H9 (cell line): ENCODE results near the gene ADGRE1. TPM values are rescaled to one million over a fixed set of nuclear protein-coding genes. Genes with fewer than 3 reads are reported as not detected.

Experiments used
- DNase-seq: peaks from one replicate; pipeline ENCODE4 v3.0.0-alpha.2; 2017
- H2AFZ ChIP-seq: one replicate; pipeline ENCODE4 v1.6.1; 2013; ENCODE audit warnings: mild to moderate bottlenecking, low read length, control low read depth, moderate library complexity
- H2AK5ac ChIP-seq: 2 replicates; pipeline ENCODE4 v1.6.1; 2013; ENCODE audit warnings: low read length, control low read depth, mixed read lengths; ENCODE audit not compliant: insufficient read length
- H2BK120ac ChIP-seq: one replicate; pipeline ENCODE4 v1.6.1; 2013; ENCODE audit warnings: low read depth, mild to moderate bottlenecking, low read length, control low read depth, inconsistent platforms; ENCODE audit not compliant: poor library complexity, severe bottlenecking
- H2BK12ac ChIP-seq: 2 replicates; pipeline ENCODE4 v1.6.1; 2013; ENCODE audit warnings: low read length, control low read depth, mixed read lengths, low read depth; ENCODE audit not compliant: insufficient read length
- H2BK15ac ChIP-seq: 2 replicates; pipeline ENCODE4 v1.6.1; 2013; ENCODE audit warnings: low read depth, low read length, control low read depth
- H2BK20ac ChIP-seq: one replicate; pipeline ENCODE4 v1.6.1; 2013; ENCODE audit warnings: low read depth, mild to moderate bottlenecking, low read length, control low read depth, inconsistent platforms; ENCODE audit not compliant: poor library complexity, severe bottlenecking
- H2BK5ac ChIP-seq: 2 replicates; pipeline ENCODE4 v1.6.1; 2013; ENCODE audit warnings: low read length, control low read depth, mixed read lengths; ENCODE audit not compliant: insufficient read length
- H3K14ac ChIP-seq: 2 replicates; pipeline ENCODE4 v1.6.1; 2013; ENCODE audit warnings: low read length, control low read depth; ENCODE audit not compliant: insufficient read depth
- H3K18ac ChIP-seq: 2 replicates; pipeline ENCODE4 v1.6.1; 2013; ENCODE audit warnings: low read depth, mild to moderate bottlenecking, mixed read lengths, low read length, control low read depth; ENCODE audit not compliant: insufficient read length
- H3K23ac ChIP-seq: 2 replicates; pipeline ENCODE4 v1.6.1; 2013; ENCODE audit warnings: low read length, control low read depth, mixed read lengths, low read depth; ENCODE audit not compliant: insufficient read length
- H3K23me2 ChIP-seq: 2 replicates; pipeline ENCODE4 v1.6.1; 2013; ENCODE audit warnings: low read depth, mild to moderate bottlenecking, mixed read lengths, low read length, control low read depth; ENCODE audit not compliant: insufficient read length, poor library complexity, severe bottlenecking
- H3K27ac ChIP-seq: 2 replicates; pipeline ENCODE4 v1.5.1; 2013; ENCODE audit warnings: low read length, control low read depth, mixed read lengths, low read depth; ENCODE audit not compliant: insufficient read length
- H3K27me3 ChIP-seq: 2 replicates; pipeline ENCODE4 v1.6.1; 2013; ENCODE audit warnings: low read length, control low read depth, inconsistent platforms; ENCODE audit not compliant: insufficient read depth
- H3K4ac ChIP-seq: 2 replicates; pipeline ENCODE4 v1.6.1; 2013; ENCODE audit warnings: low read depth, mild to moderate bottlenecking, control low read depth, inconsistent platforms, low read length, moderate library complexity
- H3K4me1 ChIP-seq: 2 replicates; pipeline ENCODE4 v1.6.1; 2013; ENCODE audit warnings: low read length, control low read depth, inconsistent platforms; ENCODE audit not compliant: insufficient read depth
- H3K4me2 ChIP-seq: 2 replicates; pipeline ENCODE4 v1.6.1; 2013; ENCODE audit warnings: low read length, control low read depth, mixed read lengths; ENCODE audit not compliant: insufficient read length, insufficient read depth
- H3K56ac ChIP-seq: 2 replicates; pipeline ENCODE4 v1.6.1; 2013; ENCODE audit warnings: low read depth, mild to moderate bottlenecking, mixed read lengths, low read length, control low read depth; ENCODE audit not compliant: insufficient read length
- H3K79me1 ChIP-seq: 2 replicates; pipeline ENCODE4 v1.6.1; 2013; ENCODE audit warnings: low read depth, mild to moderate bottlenecking, moderate library complexity, low read length, control low read depth, inconsistent platforms; ENCODE audit not compliant: insufficient read depth, poor library complexity, severe bottlenecking
- H3K79me2 ChIP-seq: 2 replicates; pipeline ENCODE4 v1.6.1; 2013; ENCODE audit warnings: low read length, control low read depth, inconsistent platforms; ENCODE audit not compliant: insufficient read depth
- H3K9ac ChIP-seq: 2 replicates; pipeline ENCODE4 v1.6.1; 2013; ENCODE audit warnings: low read length, control low read depth, mixed read lengths; ENCODE audit not compliant: insufficient read length; ENCODE audit errors: extremely low read depth
- H3K9me3 ChIP-seq: one replicate; pipeline ENCODE4 v1.6.1; 2013; ENCODE audit warnings: low read depth, low read length, inconsistent platforms; ENCODE audit not compliant: control insufficient read depth
- H3T11ph ChIP-seq: one replicate; pipeline ENCODE4 v1.6.1; 2013; ENCODE audit warnings: mild to moderate bottlenecking, low read length, control low read depth, inconsistent platforms
- H4K20me1 ChIP-seq: one replicate; pipeline ENCODE4 v1.6.1; 2013; ENCODE audit not compliant: control insufficient read depth, insufficient read length, insufficient read depth
- H4K5ac ChIP-seq: 2 replicates; pipeline ENCODE4 v1.6.1; 2013; ENCODE audit warnings: low read depth, mild to moderate bottlenecking, mixed read lengths, low read length, control low read depth; ENCODE audit not compliant: insufficient read length
- H4K8ac ChIP-seq: replicated peaks from 2 replicates; pipeline ENCODE4 v1.6.1; 2013; ENCODE audit warnings: low read length, control low read depth, mixed read lengths, low read depth; ENCODE audit not compliant: insufficient read length
- H4K91ac ChIP-seq: 2 replicates; pipeline ENCODE4 v1.6.1; 2013; ENCODE audit warnings: low read depth, mild to moderate bottlenecking, moderate library complexity, mixed read lengths, low read length, control low read depth; ENCODE audit not compliant: insufficient read length
- H3K27ac Mint-ChIP-seq, 3 experiments: 2 replicates in 2 of 3; 3 replicates in 1 of 3; pipeline ENCODE4 v1.8.0; 2020 to 2021; ENCODE audit warnings: mixed read lengths in 3 of 3, mild to moderate bottlenecking in 1 of 3, moderate library complexity in 1 of 3
- H3K27me3 Mint-ChIP-seq: 2 replicates; pipeline ENCODE4 v1.8.0; 2021; ENCODE audit warnings: low read depth, mild to moderate bottlenecking, moderate library complexity, mixed read lengths
- H3K36me3 Mint-ChIP-seq, 3 experiments: 2 replicates in 2 of 3; 3 replicates in 1 of 3; pipeline ENCODE4 v1.8.0; 2020 to 2021; ENCODE audit warnings: low read depth in 3 of 3, mixed read lengths in 3 of 3; ENCODE audit not compliant: insufficient read depth in 1 of 3
- H3K4me1 Mint-ChIP-seq, 2 experiments: 2 replicates each; pipeline ENCODE4 v1.8.0; 2020; ENCODE audit warnings: mixed read lengths in 2 of 2
- H3K4me3 Mint-ChIP-seq, 2 experiments: 2 replicates in 1 of 2; 3 replicates in 1 of 2; pipeline ENCODE4 v1.8.0; 2020 to 2021; ENCODE audit warnings: mild to moderate bottlenecking in 2 of 2, mixed read lengths in 2 of 2, moderate library complexity in 1 of 2
- H3K9me3 Mint-ChIP-seq, 2 experiments: 2 replicates in 1 of 2; 3 replicates in 1 of 2; pipeline ENCODE4 v1.8.0; 2020; ENCODE audit warnings: mild to moderate bottlenecking in 2 of 2, mixed read lengths in 2 of 2, moderate library complexity in 1 of 2
- WGBS: extraction: QIAGEN DNeasy Blood & Tissue Kit; methylation state at CpG from one replicate; pipeline ENCODE4 v1.1.7; 2013; ENCODE audit warnings: missing lambda C conversion rate, low lambda C conversion rate, mixed read lengths; ENCODE audit not compliant: insufficient read length; ENCODE audit errors: extremely low coverage; 5-methylcytosine and 5-hydroxymethylcytosine counted together
- total RNA-seq: library from RNA; stranded (reverse); gene quantifications from 2 replicates; pipeline ENCODE4 v1.2.1, GENCODE V29; 2021
- TF ChIP-seq, protein P1 (sequence below): fragments of 200-600 bp; sonication (generic); conservative IDR thresholded peaks from 3 replicates; pipeline ENCODE4 v1.8.0; 2021; ENCODE audit warnings: antibody characterized with exemption, mild to moderate bottlenecking

The ADGRE1 gene
- total RNA-seq, 1 experiment from 2014 or later, result not detected

DNA sequence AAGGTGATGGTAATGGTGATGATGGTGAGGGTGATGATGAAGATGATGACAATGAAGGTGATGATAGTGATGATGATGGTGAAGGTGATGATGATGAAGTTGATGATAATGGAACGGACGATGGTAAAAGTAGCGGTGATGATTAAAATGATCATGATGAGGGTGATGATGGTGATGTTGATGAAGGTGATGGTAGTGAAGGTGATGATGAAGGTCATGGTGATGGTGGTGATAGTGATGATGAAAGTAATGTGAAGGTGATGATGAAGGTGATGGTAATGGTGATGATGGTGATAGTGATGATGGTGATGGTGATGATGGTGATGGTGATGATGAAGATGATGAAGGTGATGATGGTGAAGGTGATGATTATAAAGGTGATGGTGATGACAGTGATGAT is 67.7 kb downstream of the ADGRE1 start:
- H2BK5ac ChIP-seq, result no peak overlapping the region
- no peak overlapping the region for H4K5ac ChIP-seq

More for the DNA sequence above, 67.7 kb downstream of the ADGRE1 start:
- H3K4me3 Mint-ChIP-seq, result no peak overlapping the region
- H3K14ac ChIP-seq, result no peak overlapping the region
- H3K4me1 Mint-ChIP-seq, result no peaks in the 10 kb centered on the region
- H3K4me2 ChIP-seq, result no peak overlapping the region
- H4K20me1 ChIP-seq, result no peaks in the 10 kb centered on the region
- TF ChIP-seq, protein P1, sequence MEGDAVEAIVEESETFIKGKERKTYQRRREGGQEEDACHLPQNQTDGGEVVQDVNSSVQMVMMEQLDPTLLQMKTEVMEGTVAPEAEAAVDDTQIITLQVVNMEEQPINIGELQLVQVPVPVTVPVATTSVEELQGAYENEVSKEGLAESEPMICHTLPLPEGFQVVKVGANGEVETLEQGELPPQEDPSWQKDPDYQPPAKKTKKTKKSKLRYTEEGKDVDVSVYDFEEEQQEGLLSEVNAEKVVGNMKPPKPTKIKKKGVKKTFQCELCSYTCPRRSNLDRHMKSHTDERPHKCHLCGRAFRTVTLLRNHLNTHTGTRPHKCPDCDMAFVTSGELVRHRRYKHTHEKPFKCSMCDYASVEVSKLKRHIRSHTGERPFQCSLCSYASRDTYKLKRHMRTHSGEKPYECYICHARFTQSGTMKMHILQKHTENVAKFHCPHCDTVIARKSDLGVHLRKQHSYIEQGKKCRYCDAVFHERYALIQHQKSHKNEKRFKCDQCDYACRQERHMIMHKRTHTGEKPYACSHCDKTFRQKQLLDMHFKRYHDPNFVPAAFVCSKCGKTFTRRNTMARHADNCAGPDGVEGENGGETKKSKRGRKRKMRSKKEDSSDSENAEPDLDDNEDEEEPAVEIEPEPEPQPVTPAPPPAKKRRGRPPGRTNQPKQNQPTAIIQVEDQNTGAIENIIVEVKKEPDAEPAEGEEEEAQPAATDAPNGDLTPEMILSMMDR, result no peak
- H3K9me3 ChIP-seq, result peaks cover 72% of the 10 kb centered on the region
- no peak overlapping the region for H3K27ac ChIP-seq
- no peak overlapping the region for H3K27ac Mint-ChIP-seq
- H3T11ph ChIP-seq, result no peak overlapping the region
- H3K4ac ChIP-seq, result no peak overlapping the region
- H3K18ac ChIP-seq, result no peak overlapping the region
- no peak overlapping the region for H4K91ac ChIP-seq
- H3K27me3 ChIP-seq, result no peaks in the 10 kb centered on the region
- no peak overlapping the region for H2AK5ac ChIP-seq
- H2BK15ac ChIP-seq, result no peak overlapping the region
- peaks cover 32 to 38% of the 10 kb centered on the region in 2 experiments for H3K9me3 Mint-ChIP-seq
- H3K9ac ChIP-seq, result no peak overlapping the region
- H2BK120ac ChIP-seq, result no peak overlapping the region
- H3K79me1 ChIP-seq, result no peaks in the 10 kb centered on the region
- H3K23me2 ChIP-seq, result no peaks in the 10 kb centered on the region
- H3K36me3 Mint-ChIP-seq, result peaks cover 0 to 18% (median 3%) of the 10 kb centered on the region in 3 experiments; a peak in 4 of 7 replicates
- H3K27me3 Mint-ChIP-seq, result peaks cover 3% of the 10 kb centered on the region; the same call in 1 of the 2 replicates
- no peaks in the 10 kb centered on the region for H3K4me1 ChIP-seq
- H3K56ac ChIP-seq, result no peak overlapping the region
- no peak for DNase-seq
- no peak overlapping the region for H2AFZ ChIP-seq
- no peak overlapping the region for H4K8ac ChIP-seq
- WGBS, result 100% methylated on average over 3 of the region's 3 CpGs
- H2BK20ac ChIP-seq, result no peak overlapping the region
- no peak overlapping the region for H2BK12ac ChIP-seq
- no peaks in the 10 kb centered on the region for H3K79me2 ChIP-seq
- no peak overlapping the region for H3K23ac ChIP-seq
